ENCODE measurements around the gene DNAJB9. TPM values are rescaled to one million over a fixed set of nuclear protein-coding genes. Genes with fewer than 3 reads are reported as not detected.
"Not testable (repeated sequence)": the region's sequence is repeated elsewhere in the genome, so short reads cannot be mapped to it uniquely, and the experiment has no call there.

Gene DNAJB9
- total RNA-seq, 1 donor from 2014 or later = 26.6 TPM

GRCh38 chr7:108535744-108536143 is 33.9 kb upstream of the DNAJB9 start:
- Histone ChIP-seq H3F3A (ENCODE audit: low read depth) (no peaks in the 10 kb centered on the region), H3K27me3 (no peaks in the 10 kb centered on the region), H3K4me2 (no peak overlapping the region), H3K4me1 (no peaks in the 10 kb centered on the region), H4K20me1 (ENCODE audit: low read depth) (no peaks in the 10 kb centered on the region), H3K36me3 (no peaks in the 10 kb centered on the region), H3K9me3 (ENCODE audit: low read depth) (peaks cover 4% of the 10 kb centered on the region), H2AFZ (replicated peaks) (no peak overlapping the region), H3K27ac (no peak overlapping the region), H3K9ac (no peak overlapping the region), H3K4me3 (no peak overlapping the region), H3K79me2 (ENCODE audit: low read depth) (no peaks in the 10 kb centered on the region)
- no peaks in the 10 kb centered on the region for H3K36me3 Mint-ChIP-seq
- H3K4me3 Mint-ChIP-seq = no peak overlapping the region
- no peak overlapping the region for H3K27ac Mint-ChIP-seq
- DNase-seq (ENCODE audit: low spot score) = no peak
- H3K9me3 Mint-ChIP-seq = no peaks in the 10 kb centered on the region
- H3K4me1 Mint-ChIP-seq = no peaks in the 10 kb centered on the region
- TF ChIP-seq EZH2 (IDR thresholded peaks at IDR 0.05) = no peak
- TF ChIP-seq EZH2phosphoT487 (IDR thresholded peaks at IDR 0.05) = no peak
- no peak for TF ChIP-seq CTCF (IDR thresholded peaks at IDR 0.05)
- no peaks in the 10 kb centered on the region for H3K27me3 Mint-ChIP-seq (ENCODE audit: insufficient read depth, low read depth)

GRCh38 chr7:108537229-108537628 is 32.4 kb upstream of the DNAJB9 start:
- H3K9ac ChIP-seq = no peak overlapping the region
- Mint-ChIP-seq H3K36me3 (no peaks in the 10 kb centered on the region), H3K27ac (no peak overlapping the region), H3K9me3 (no peaks in the 10 kb centered on the region), H3K4me3 (no peak overlapping the region), H3K4me1 (no peaks in the 10 kb centered on the region), H3K27me3 (ENCODE audit: insufficient read depth, low read depth) (no peaks in the 10 kb centered on the region)
- H3K27me3 ChIP-seq = no peaks in the 10 kb centered on the region
- H3K27ac ChIP-seq = no peak overlapping the region
- H4K20me1 ChIP-seq (ENCODE audit: low read depth) = no peaks in the 10 kb centered on the region
- H2AFZ ChIP-seq (replicated peaks) = no peak overlapping the region
- peaks cover 11% of the 10 kb centered on the region for H3K4me1 ChIP-seq
- H3K4me3 ChIP-seq = no peak overlapping the region
- peaks cover 6% of the 10 kb centered on the region for H3F3A ChIP-seq (ENCODE audit: low read depth)
- no peak for TF ChIP-seq CTCF (IDR thresholded peaks at IDR 0.05)
- no peak for TF ChIP-seq EZH2 (IDR thresholded peaks at IDR 0.05)
- TF ChIP-seq EZH2phosphoT487 (IDR thresholded peaks at IDR 0.05) = no peak
- no peaks in the 10 kb centered on the region for H3K79me2 ChIP-seq (ENCODE audit: low read depth)
- no peaks in the 10 kb centered on the region for H3K36me3 ChIP-seq
- no peak for DNase-seq (ENCODE audit: low spot score)
- H3K4me2 ChIP-seq = no peak overlapping the region
- H3K9me3 ChIP-seq (ENCODE audit: low read depth) = peaks cover 4% of the 10 kb centered on the region

- H2AFZ ChIP-seq (replicated peaks); H3K9me3 ChIP-seq (ENCODE audit: low read depth); H3K4me1 Mint-ChIP-seq; H3K9ac ChIP-seq; DNase-seq (ENCODE audit: low spot score); H3K79me2 ChIP-seq (ENCODE audit: low read depth); H3K4me3 Mint-ChIP-seq; H3K27ac ChIP-seq; H3K27me3 ChIP-seq; H4K20me1 ChIP-seq (ENCODE audit: low read depth); H3K4me3 ChIP-seq; H3F3A ChIP-seq (ENCODE audit: low read depth); H3K27ac Mint-ChIP-seq; H3K27me3 Mint-ChIP-seq (ENCODE audit: insufficient read depth, low read depth); H3K36me3 Mint-ChIP-seq; H3K36me3 ChIP-seq; H3K4me2 ChIP-seq; H3K9me3 Mint-ChIP-seq: not testable (repeated sequence)
- peaks cover 11% of the 10 kb centered on the region for H3K4me1 ChIP-seq
Observed at GRCh38 chr7:108538236-108538635, 31.4 kb upstream of the DNAJB9 start.

- H3K27ac ChIP-seq; H3K4me2 ChIP-seq; H3K27me3 Mint-ChIP-seq (ENCODE audit: insufficient read depth, low read depth); H3K36me3 Mint-ChIP-seq; DNase-seq (ENCODE audit: low spot score); H3K79me2 ChIP-seq (ENCODE audit: low read depth); H3K9ac ChIP-seq; H3K4me3 ChIP-seq; H3F3A ChIP-seq (ENCODE audit: low read depth); H3K4me3 Mint-ChIP-seq; H2AFZ ChIP-seq (replicated peaks); H3K9me3 Mint-ChIP-seq; H3K9me3 ChIP-seq (ENCODE audit: low read depth); H3K27me3 ChIP-seq; H3K4me1 Mint-ChIP-seq; H4K20me1 ChIP-seq (ENCODE audit: low read depth); H3K36me3 ChIP-seq; H3K27ac Mint-ChIP-seq: not testable (repeated sequence)
- peaks cover 11% of the 10 kb centered on the region for H3K4me1 ChIP-seq
Observed at GRCh38 chr7:108538685-108539084, 31.0 kb upstream of the DNAJB9 start.
